Astrocyte (in vitro differentiated cells and primary cell): ENCODE measurements around the gene RYR2. TPM values are rescaled to one million over a fixed set of nuclear protein-coding genes. Genes with fewer than 3 reads are reported as not detected.
A peak's percentile ranks its signal among the peaks of the same experiment; 100 is the strongest.

Experiments
- DNase-seq: peaks from one replicate; pipeline ENCODE4 v3.0.0-alpha.2; 2010; ENCODE audit warnings: low read depth
- FAIRE-seq: peaks from 2 replicates; lab custom pipeline; 2011; peaks lifted over from hg19 to GRCh38; lab: Jason Lieb, UNC
- H2AFZ ChIP-seq: 2 replicates; pipeline ENCODE4 v1.6.0; 2012; ENCODE audit warnings: low read depth, low read length, inconsistent platforms
- H3K27ac ChIP-seq: 2 replicates; pipeline ENCODE4 v1.5.1; 2011; ENCODE audit warnings: low read depth, low read length, inconsistent platforms
- H3K27me3 ChIP-seq: 2 replicates; pipeline ENCODE4 v1.6.0; 2011; ENCODE audit warnings: low read length, inconsistent platforms; ENCODE audit not compliant: insufficient read depth
- H3K36me3 ChIP-seq: 2 replicates; pipeline ENCODE4 v1.5.1; 2011; ENCODE audit warnings: low read length, inconsistent platforms; ENCODE audit not compliant: insufficient read depth
- H3K4me1 ChIP-seq: 2 replicates; pipeline ENCODE4 v1.5.1; 2011; ENCODE audit warnings: low read length, inconsistent platforms; ENCODE audit not compliant: insufficient read depth
- H3K4me2 ChIP-seq: 2 replicates; pipeline ENCODE4 v1.6.0; 2012; ENCODE audit warnings: low read length, inconsistent platforms
- H3K4me3 ChIP-seq: 2 replicates; pipeline ENCODE4 v1.5.1; 2011; ENCODE audit warnings: low read depth, mild to moderate bottlenecking, low read length, inconsistent platforms; ENCODE audit not compliant: insufficient read depth
- H3K79me2 ChIP-seq: 2 replicates; pipeline ENCODE4 v1.6.0; 2012; ENCODE audit warnings: mild to moderate bottlenecking, low read length, inconsistent platforms; ENCODE audit not compliant: insufficient read depth
- H3K9ac ChIP-seq: 2 replicates; pipeline ENCODE4 v1.6.0; 2012; ENCODE audit warnings: mild to moderate bottlenecking, low read length, inconsistent platforms
- H3K9me3 ChIP-seq: 2 replicates; pipeline ENCODE4 v1.5.1; 2012; ENCODE audit warnings: low read depth, mild to moderate bottlenecking, low read length, inconsistent platforms; ENCODE audit not compliant: insufficient read depth
- H4K20me1 ChIP-seq: 2 replicates; pipeline ENCODE4 v1.6.0; 2012; ENCODE audit warnings: low read length, inconsistent platforms; ENCODE audit not compliant: insufficient read depth
- H3K27ac Mint-ChIP-seq: one replicate; pipeline ENCODE4 v1.8.0; 2021; ENCODE audit warnings: mild to moderate bottlenecking, mixed read lengths; ENCODE audit not compliant: unreplicated experiment
- H3K27me3 Mint-ChIP-seq: one replicate; pipeline ENCODE4 v1.8.0; 2021; ENCODE audit warnings: low read depth, mixed read lengths; ENCODE audit not compliant: unreplicated experiment
- H3K36me3 Mint-ChIP-seq: one replicate; pipeline ENCODE4 v1.8.0; 2021; ENCODE audit warnings: low read depth, mixed read lengths; ENCODE audit not compliant: unreplicated experiment
- H3K4me1 Mint-ChIP-seq: one replicate; pipeline ENCODE4 v1.8.0; 2021; ENCODE audit warnings: low read depth, mixed read lengths; ENCODE audit not compliant: unreplicated experiment
- H3K4me3 Mint-ChIP-seq: one replicate; pipeline ENCODE4 v1.8.0; 2021; ENCODE audit warnings: mild to moderate bottlenecking, moderate library complexity, mixed read lengths; ENCODE audit not compliant: unreplicated experiment
- H3K9me3 Mint-ChIP-seq: one replicate; pipeline ENCODE4 v1.8.0; 2021; ENCODE audit warnings: mild to moderate bottlenecking, mixed read lengths; ENCODE audit not compliant: unreplicated experiment
- EZH2 ChIP-seq: IDR thresholded peaks from 2 replicates; pipeline ENCODE4 v1.6.1; 2012; ENCODE audit warnings: mild to moderate bottlenecking, low read length, inconsistent platforms; ENCODE audit not compliant: insufficient read depth
- total RNA-seq: library from RNA; stranded (reverse); gene quantifications from 2 replicates; pipeline ENCODE4 v1.2.1, GENCODE V29; 2021
- TF ChIP-seq, protein P1 (sequence below): IDR thresholded peaks from 2 replicates; pipeline ENCODE4 v1.5.1; 2011; ENCODE audit warnings: low read depth, mild to moderate bottlenecking, inconsistent platforms, low read length, moderate library complexity; ENCODE audit not compliant: insufficient read depth

Gene RYR2
- total RNA-seq, 1 donor from 2014 or later, result 0.30 TPM

DNA sequence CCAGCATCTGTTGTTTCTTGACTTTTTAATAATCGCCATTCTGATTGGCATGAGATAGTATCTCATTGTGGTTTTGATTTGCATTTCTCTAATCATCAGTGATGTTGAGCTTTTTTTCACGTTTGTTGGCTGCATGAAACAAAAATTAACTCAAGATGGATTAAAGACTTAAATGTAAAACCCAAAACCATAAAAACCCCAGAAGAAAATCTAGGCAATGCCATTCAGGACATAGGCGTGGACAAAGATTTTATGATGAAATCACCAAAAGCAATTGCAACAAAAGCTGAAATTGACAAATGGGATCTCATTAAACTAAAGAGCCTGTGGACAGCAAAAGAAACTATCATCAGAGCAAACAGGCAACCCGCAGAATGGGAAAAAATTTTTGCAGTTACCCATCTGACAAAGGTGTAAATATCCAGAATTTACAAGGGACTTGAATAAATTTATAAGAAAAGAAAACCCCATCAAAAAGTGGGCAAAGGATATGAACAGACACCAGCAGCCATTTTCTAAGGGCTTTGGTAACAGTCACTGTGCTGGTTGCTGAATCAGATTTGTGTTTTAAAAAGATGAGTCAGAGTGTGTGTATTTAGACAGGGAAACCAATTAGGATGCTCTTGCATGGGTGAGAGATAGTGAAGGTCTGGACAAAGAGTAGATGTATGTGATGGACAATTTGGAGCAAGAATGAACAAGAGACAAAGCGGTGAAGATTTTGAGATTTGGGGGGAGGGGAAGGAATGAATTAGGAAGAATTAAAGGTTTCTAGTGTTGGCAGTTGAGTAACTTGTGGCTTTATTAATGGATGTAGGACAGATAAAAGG lies 110.7 kb downstream of the RYR2 start:
- Histone ChIP-seq H3K79me2 (no peaks in the 10 kb centered on the region), H3K27ac (no peak overlapping the region), H3K9me3 (no peaks in the 10 kb centered on the region), H3K4me2 (no peak overlapping the region), H3K4me1 (no peaks in the 10 kb centered on the region), H3K4me3 (no peak overlapping the region), H3K36me3 (no peaks in the 10 kb centered on the region), H3K9ac (no peak overlapping the region), H3K27me3 (no peaks in the 10 kb centered on the region), H4K20me1 (no peaks in the 10 kb centered on the region), H2AFZ (no peak overlapping the region)
- FAIRE-seq (no peak), DNase-seq (no peak)
- no peaks in the 10 kb centered on the region for H3K36me3 Mint-ChIP-seq
- no peak overlapping the region for H3K4me3 Mint-ChIP-seq
- no peaks in the 10 kb centered on the region for H3K9me3 Mint-ChIP-seq
- no peaks in the 10 kb centered on the region for H3K4me1 Mint-ChIP-seq
- TF ChIP-seq EZH2, result no peak
- TF ChIP-seq, protein P1, sequence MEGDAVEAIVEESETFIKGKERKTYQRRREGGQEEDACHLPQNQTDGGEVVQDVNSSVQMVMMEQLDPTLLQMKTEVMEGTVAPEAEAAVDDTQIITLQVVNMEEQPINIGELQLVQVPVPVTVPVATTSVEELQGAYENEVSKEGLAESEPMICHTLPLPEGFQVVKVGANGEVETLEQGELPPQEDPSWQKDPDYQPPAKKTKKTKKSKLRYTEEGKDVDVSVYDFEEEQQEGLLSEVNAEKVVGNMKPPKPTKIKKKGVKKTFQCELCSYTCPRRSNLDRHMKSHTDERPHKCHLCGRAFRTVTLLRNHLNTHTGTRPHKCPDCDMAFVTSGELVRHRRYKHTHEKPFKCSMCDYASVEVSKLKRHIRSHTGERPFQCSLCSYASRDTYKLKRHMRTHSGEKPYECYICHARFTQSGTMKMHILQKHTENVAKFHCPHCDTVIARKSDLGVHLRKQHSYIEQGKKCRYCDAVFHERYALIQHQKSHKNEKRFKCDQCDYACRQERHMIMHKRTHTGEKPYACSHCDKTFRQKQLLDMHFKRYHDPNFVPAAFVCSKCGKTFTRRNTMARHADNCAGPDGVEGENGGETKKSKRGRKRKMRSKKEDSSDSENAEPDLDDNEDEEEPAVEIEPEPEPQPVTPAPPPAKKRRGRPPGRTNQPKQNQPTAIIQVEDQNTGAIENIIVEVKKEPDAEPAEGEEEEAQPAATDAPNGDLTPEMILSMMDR, result no peak
- H3K27ac Mint-ChIP-seq, result no peak overlapping the region
- no peaks in the 10 kb centered on the region for H3K27me3 Mint-ChIP-seq

DNA sequence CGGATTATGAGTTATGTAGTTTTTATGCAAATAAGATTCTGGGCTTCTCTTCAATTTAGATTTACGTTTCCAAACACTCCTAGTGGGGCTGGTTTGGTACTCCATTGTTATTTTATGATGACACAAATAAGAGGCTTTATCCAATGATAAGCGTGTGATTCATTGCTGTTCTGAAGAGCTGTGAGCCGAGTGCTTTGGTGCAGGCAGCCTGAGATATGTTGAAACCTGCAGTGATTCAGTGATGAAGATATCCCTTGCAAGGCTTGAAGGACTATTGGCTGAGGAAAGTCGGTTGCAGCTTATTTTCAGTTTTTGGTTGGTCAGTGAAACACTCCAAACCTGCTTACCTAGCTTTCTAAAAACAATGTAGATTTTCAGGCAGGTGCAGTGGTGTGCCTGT lies 112.2 kb downstream of the RYR2 start:
- H3K36me3 Mint-ChIP-seq, result no peaks in the 10 kb centered on the region
- no peaks in the 10 kb centered on the region for H3K9me3 Mint-ChIP-seq
- no peak overlapping the region for H3K4me3 Mint-ChIP-seq
- peak; percentile 0 for DNase-seq
- no peak overlapping the region for H2AFZ ChIP-seq
- no peak overlapping the region for H3K4me2 ChIP-seq
- H3K27me3 ChIP-seq, result no peaks in the 10 kb centered on the region
- H3K27me3 Mint-ChIP-seq, result no peaks in the 10 kb centered on the region
- H3K36me3 ChIP-seq, result no peaks in the 10 kb centered on the region
- no peaks in the 10 kb centered on the region for H3K4me1 ChIP-seq
- no peaks in the 10 kb centered on the region for H4K20me1 ChIP-seq
- no peaks in the 10 kb centered on the region for H3K79me2 ChIP-seq
- H3K9ac ChIP-seq, result no peak overlapping the region
- no peaks in the 10 kb centered on the region for H3K4me1 Mint-ChIP-seq
- H3K27ac Mint-ChIP-seq, result no peak overlapping the region
- no peaks in the 10 kb centered on the region for H3K9me3 ChIP-seq
- FAIRE-seq, result no peak
- TF ChIP-seq EZH2, result no peak
- TF ChIP-seq, protein P1, result no peak
- no peak overlapping the region for H3K27ac ChIP-seq
- H3K4me3 ChIP-seq, result no peak overlapping the region
